Measurements from ENCODE around the gene PAX4. TPM values are rescaled to one million over a fixed set of nuclear protein-coding genes. Genes with fewer than 3 reads are reported as not detected.

The PAX4 gene
- total and polyA plus RNA-seq, 2 of the 4 experiments (the other 2 are of a cell fraction): not detected

DNA sequence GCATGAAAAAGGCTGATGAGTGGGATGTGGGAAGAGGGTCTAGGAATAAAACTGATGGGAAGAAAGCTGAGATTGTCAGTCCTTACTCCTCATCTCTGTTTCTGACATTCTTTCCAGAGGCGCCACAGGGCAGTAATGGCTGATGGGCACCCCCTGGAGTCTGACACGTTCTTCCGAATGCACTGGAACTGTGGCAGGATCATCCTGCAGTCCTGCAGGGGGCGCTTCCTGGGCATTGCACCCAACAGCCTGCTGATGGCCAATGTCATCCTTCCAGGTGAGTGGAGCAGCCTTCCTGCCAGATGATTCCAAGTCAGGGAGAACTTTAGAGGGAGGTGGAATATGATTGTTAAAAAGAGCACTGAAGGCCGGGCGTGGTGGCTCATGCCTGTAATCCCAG is 19.6 kb downstream of the PAX4 start:
- Histone ChIP-seq H3K4me1 (ENCODE audit: control insufficient read depth, insufficient read depth, low read length) (no peaks in the 10 kb centered on the region), H2BK120ac (ENCODE audit: low read depth, low read length) (no peak overlapping the region), H3K4ac (ENCODE audit: low read depth, low read length) (no peak overlapping the region), H2BK20ac (ENCODE audit: low read depth, low read length) (no peak overlapping the region), H3K4me3 (ENCODE audit: insufficient read depth, low read depth, low read length) (no peak overlapping the region), H3K56ac (ENCODE audit: extremely low read depth, insufficient read depth, low read length) (no peak overlapping the region), H2AFZ (replicated peaks; ENCODE audit: low read length, poor library complexity) (no peak overlapping the region), H3K9me1 (ENCODE audit: insufficient read depth, low read length) (no peaks in the 10 kb centered on the region; the same call in 1 of the 2 replicates), H4K91ac (ENCODE audit: insufficient read depth, low read depth, low read length) (no peak overlapping the region), H3K27me3 (ENCODE audit: control insufficient read depth, insufficient read depth, low read length) (peaks cover 14% of the 10 kb centered on the region), H2AK5ac (ENCODE audit: low read depth, low read length) (no peak overlapping the region), H4K20me1 (ENCODE audit: insufficient read depth, low read length) (no peaks in the 10 kb centered on the region), H3K79me1 (ENCODE audit: low read depth in 1 of 2, low read length in 2 of 2) (no peaks in the 10 kb centered on the region), H2BK15ac (ENCODE audit: low read depth, low read length) (no peak overlapping the region), H3K36me3 (ENCODE audit: control insufficient read depth, insufficient read depth, low read length) (no peaks in the 10 kb centered on the region), H3K4me2 (ENCODE audit: low read depth, low read length) (no peak overlapping the region), H3K9ac (ENCODE audit: low read depth, low read length) (no peak overlapping the region), H3K27ac (ENCODE audit: insufficient read depth, low read length) (no peak overlapping the region), H3K9me3 (ENCODE audit: control insufficient read depth, insufficient read depth, low read length) (no peaks in the 10 kb centered on the region), H3K23ac (ENCODE audit: low read depth, low read length) (peak overlapping the region; percentile 42; the same call in 1 of the 2 replicates), H3K14ac (replicated peaks; ENCODE audit: low read depth, low read length) (no peak overlapping the region), H3K18ac (ENCODE audit: low read depth, low read length) (no peak overlapping the region), H4K8ac (ENCODE audit: low read depth in 2 of 2, low read length in 2 of 2) (no peak overlapping the region), H4K5ac (ENCODE audit: low read depth, low read length) (no peak overlapping the region), H2AK9ac (replicated peaks; ENCODE audit: low read depth, low read length, poor library complexity) (no peak overlapping the region), H2BK5ac (ENCODE audit: low read depth, low read length, poor library complexity, severe bottlenecking) (no peak overlapping the region)
- TF ChIP-seq RCOR1 (IDR thresholded peaks at IDR 0.05; ENCODE audit: insufficient replicate concordance, low read length) (no peak), BHLHE40 (IDR thresholded peaks at IDR 0.05; ENCODE audit: low read depth, low read length) (no peak), MAZ (IDR thresholded peaks at IDR 0.05; ENCODE audit: borderline replicate concordance, low read depth, low read length) (no peak), RAD21 (IDR thresholded peaks at IDR 0.05; ENCODE audit: low read length) (0 out of 2 replicates have a peak, but pooled peaks have one; percentile 6), MAFK (IDR thresholded peaks at IDR 0.05; ENCODE audit: low read depth, low read length) (no peak), NFE2L2 (IDR thresholded peaks at IDR 0.05; ENCODE audit: low read depth, low read length) (no peak), FOS (IDR thresholded peaks at IDR 0.05; ENCODE audit: low read depth, low read length) (no peak), CHD1 (IDR thresholded peaks at IDR 0.05; ENCODE audit: low read depth, low read length) (no peak), POLR2A (IDR thresholded peaks at IDR 0.05; ENCODE audit: low read depth, low read length) (no peak), SMC3 (IDR thresholded peaks at IDR 0.05; ENCODE audit: low read depth, low read length) (peak; percentile 11; the same call in 1 of the 2 replicates)
- TF ChIP-seq, protein P1, sequence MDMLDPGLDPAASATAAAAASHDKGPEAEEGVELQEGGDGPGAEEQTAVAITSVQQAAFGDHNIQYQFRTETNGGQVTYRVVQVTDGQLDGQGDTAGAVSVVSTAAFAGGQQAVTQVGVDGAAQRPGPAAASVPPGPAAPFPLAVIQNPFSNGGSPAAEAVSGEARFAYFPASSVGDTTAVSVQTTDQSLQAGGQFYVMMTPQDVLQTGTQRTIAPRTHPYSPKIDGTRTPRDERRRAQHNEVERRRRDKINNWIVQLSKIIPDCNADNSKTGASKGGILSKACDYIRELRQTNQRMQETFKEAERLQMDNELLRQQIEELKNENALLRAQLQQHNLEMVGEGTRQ (IDR thresholded peaks at IDR 0.05; ENCODE audit: low read depth, low read length): no peak
- TF ChIP-seq, protein P2, sequence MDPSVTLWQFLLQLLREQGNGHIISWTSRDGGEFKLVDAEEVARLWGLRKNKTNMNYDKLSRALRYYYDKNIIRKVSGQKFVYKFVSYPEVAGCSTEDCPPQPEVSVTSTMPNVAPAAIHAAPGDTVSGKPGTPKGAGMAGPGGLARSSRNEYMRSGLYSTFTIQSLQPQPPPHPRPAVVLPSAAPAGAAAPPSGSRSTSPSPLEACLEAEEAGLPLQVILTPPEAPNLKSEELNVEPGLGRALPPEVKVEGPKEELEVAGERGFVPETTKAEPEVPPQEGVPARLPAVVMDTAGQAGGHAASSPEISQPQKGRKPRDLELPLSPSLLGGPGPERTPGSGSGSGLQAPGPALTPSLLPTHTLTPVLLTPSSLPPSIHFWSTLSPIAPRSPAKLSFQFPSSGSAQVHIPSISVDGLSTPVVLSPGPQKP (IDR thresholded peaks at IDR 0.05; ENCODE audit: borderline replicate concordance, low read depth, low read length): no peak
- TF ChIP-seq, protein P3, sequence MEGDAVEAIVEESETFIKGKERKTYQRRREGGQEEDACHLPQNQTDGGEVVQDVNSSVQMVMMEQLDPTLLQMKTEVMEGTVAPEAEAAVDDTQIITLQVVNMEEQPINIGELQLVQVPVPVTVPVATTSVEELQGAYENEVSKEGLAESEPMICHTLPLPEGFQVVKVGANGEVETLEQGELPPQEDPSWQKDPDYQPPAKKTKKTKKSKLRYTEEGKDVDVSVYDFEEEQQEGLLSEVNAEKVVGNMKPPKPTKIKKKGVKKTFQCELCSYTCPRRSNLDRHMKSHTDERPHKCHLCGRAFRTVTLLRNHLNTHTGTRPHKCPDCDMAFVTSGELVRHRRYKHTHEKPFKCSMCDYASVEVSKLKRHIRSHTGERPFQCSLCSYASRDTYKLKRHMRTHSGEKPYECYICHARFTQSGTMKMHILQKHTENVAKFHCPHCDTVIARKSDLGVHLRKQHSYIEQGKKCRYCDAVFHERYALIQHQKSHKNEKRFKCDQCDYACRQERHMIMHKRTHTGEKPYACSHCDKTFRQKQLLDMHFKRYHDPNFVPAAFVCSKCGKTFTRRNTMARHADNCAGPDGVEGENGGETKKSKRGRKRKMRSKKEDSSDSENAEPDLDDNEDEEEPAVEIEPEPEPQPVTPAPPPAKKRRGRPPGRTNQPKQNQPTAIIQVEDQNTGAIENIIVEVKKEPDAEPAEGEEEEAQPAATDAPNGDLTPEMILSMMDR (conservative IDR thresholded peaks at IDR 0.05; ENCODE audit: low read depth, low read length): peak; percentile 28; the same call in 1 of the 2 replicates
- ATAC-seq (ENCODE audit: low read depth) (no peak), DNase-seq (no peak)
- dilution Hi-C loops (cut with HindIII; ENCODE audit: low sequenced_read_pairs, unreplicated experiment): no loop called here
- intact Hi-C loops (cut with micrococcal nuclease): no loop called here
- ChIA-PET CTCF (interaction anchor here (0.7 kb wide), 1 partner anchor 13 kb away, joined by 3 read pairs; no protein-coding TSS in a partner anchor), POLR2A (ENCODE audit: unreplicated experiment) (no interaction called here)
- WGBS, 2 experiments (ENCODE audit: extremely low coverage in 2 of 2, insufficient read length in 1 of 2): 0% methylated on average over 1 of the region's 6 CpGs; no CpG with 5 or more reads in 1 of the 2 experiments
- in situ Hi-C loops (cut with MboI; ENCODE audit: low sequenced_read_pairs): no loop called here
- no TSS peak for BruUV-seq (replicated peaks)

Measured in IMR-90 (cell line).